ENCODE measurements around the gene SOX1. TPM values are rescaled to one million over a fixed set of nuclear protein-coding genes. Genes with fewer than 3 reads are reported as not detected.

The SOX1 gene
- total and polyA plus RNA-seq, 4 donors = 0.09 TPM; not detected in 3

DNA sequence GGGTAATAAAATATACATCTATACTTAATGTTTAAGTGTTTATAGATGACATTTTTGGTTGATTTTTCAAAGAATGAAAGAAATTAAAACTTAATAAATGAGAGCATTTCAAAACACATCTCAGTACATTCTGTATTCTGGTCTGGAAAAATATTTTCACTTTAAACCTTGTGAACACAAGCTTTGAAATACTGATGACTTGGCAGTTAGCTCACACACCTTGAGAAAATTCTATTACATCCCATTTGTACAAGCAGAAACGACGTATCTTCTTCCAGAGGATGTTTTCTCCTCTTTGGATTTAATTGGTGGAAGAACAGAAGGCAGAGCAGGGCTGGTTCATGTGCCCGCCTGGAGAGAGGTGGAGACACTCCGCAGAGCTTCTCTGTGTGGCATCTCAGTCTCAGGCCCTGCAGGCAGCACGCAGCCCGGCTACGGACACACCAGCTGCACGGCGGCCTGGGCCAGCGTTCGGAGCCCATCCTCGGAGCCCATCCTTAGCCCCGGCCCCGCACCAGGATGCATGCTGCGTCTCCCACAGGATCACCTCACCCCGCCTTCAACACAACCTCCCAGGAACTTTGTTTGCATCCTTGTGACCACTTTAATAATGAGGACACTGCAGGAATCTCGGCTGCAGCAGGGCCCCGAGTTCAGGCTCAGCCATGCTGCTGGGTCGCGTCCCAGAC is 48.6 kb downstream of the SOX1 start:
- peaks cover 0 to 77% (median 38%) of the 10 kb centered on the region in 3 donors for H3K27me3 ChIP-seq (ENCODE audit: control insufficient read depth in 3 of 3, insufficient read depth in 3 of 3, low read length in 2 of 3)
- H3K4me3 ChIP-seq = no peak overlapping the region
- H3K9ac ChIP-seq (ENCODE audit: insufficient read depth in 1 of 2, low read length in 2 of 2) = no peak overlapping the region
- no peaks in the 10 kb centered on the region for H3K36me3 ChIP-seq (ENCODE audit: control insufficient read depth in 4 of 4, insufficient read depth in 4 of 4, low read length in 4 of 4)
- no peak for ATAC-seq (ENCODE audit: insufficient read depth, low FRiP score)
- no peak overlapping the region for H3K27ac ChIP-seq (ENCODE audit: low read depth in 1 of 2, low read length in 1 of 2)
- no peak for DNase-seq
- H3K9me3 ChIP-seq (ENCODE audit: control insufficient read depth in 4 of 4, insufficient read depth in 3 of 4, low read length in 3 of 4) = peaks cover 0 to 9% (median 0%) of the 10 kb centered on the region in 4 donors
- TF ChIP-seq, protein P1, sequence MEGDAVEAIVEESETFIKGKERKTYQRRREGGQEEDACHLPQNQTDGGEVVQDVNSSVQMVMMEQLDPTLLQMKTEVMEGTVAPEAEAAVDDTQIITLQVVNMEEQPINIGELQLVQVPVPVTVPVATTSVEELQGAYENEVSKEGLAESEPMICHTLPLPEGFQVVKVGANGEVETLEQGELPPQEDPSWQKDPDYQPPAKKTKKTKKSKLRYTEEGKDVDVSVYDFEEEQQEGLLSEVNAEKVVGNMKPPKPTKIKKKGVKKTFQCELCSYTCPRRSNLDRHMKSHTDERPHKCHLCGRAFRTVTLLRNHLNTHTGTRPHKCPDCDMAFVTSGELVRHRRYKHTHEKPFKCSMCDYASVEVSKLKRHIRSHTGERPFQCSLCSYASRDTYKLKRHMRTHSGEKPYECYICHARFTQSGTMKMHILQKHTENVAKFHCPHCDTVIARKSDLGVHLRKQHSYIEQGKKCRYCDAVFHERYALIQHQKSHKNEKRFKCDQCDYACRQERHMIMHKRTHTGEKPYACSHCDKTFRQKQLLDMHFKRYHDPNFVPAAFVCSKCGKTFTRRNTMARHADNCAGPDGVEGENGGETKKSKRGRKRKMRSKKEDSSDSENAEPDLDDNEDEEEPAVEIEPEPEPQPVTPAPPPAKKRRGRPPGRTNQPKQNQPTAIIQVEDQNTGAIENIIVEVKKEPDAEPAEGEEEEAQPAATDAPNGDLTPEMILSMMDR (IDR thresholded peaks at IDR 0.05; ENCODE audit: control extremely low read depth, extremely low read depth) = no peak
- 76 to 77% methylated on average over 20 of the region's 20 CpGs for WGBS, 2 donors
- no peaks in the 10 kb centered on the region for H3K4me1 ChIP-seq (ENCODE audit: control insufficient read depth in 5 of 5, insufficient read depth in 5 of 5, low read length in 5 of 5)

DNA sequence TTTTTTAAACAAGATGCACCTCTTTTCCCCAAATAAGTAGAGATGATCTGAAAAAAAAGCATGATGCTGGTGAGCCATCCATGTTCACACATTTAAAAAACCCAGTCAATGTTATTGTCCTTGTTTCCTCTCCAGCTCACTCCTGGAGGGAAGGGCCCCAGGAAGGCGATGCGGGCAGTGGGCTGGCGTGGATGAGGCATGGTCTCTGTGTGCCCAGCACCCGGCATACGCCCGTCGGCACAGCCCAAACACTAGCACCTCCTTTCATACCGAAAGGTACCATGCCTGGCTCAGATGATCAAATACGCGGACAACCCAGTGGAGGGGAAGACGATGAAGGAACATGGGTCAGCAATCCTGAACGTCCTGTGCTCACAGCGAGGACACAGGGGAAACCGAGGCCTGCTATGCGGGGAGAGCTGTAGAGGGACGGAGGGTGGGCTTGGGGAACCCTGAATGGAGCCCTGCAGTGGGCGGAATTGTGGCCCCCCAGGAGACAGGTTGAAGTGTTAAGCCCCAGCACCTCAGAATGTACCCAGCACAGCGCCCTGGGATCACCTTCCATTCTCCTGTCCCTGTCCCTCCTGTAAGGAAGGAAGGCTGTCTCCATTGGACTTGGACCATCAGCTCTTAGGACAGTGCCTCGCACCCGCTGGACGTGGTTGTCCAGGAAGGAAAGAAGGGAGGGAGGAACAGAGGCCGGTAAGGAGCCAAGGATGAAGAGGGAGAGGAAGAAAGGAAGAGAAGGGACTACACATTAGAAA is 49.4 kb downstream of the SOX1 start:
- no peaks in the 10 kb centered on the region for H3K36me3 ChIP-seq (ENCODE audit: control insufficient read depth in 4 of 4, insufficient read depth in 4 of 4, low read length in 4 of 4)
- TF ChIP-seq, protein P1 (IDR thresholded peaks at IDR 0.05; ENCODE audit: control extremely low read depth, extremely low read depth) = no peak
- WGBS, 2 donors = 84 to 85% methylated on average over 22 of the region's 22 CpGs
- no peak for ATAC-seq (ENCODE audit: insufficient read depth, low FRiP score)
- H3K27ac ChIP-seq (ENCODE audit: low read depth in 1 of 2, low read length in 1 of 2) = no peak overlapping the region
- DNase-seq = no peak
- H3K4me1 ChIP-seq (ENCODE audit: control insufficient read depth in 5 of 5, insufficient read depth in 5 of 5, low read length in 5 of 5) = no peaks in the 10 kb centered on the region
- H3K27me3 ChIP-seq (ENCODE audit: control insufficient read depth in 3 of 3, insufficient read depth in 3 of 3, low read length in 2 of 3) = peaks cover 0 to 71% (median 32%) of the 10 kb centered on the region in 3 donors
- no peak overlapping the region for H3K4me3 ChIP-seq
- H3K9ac ChIP-seq (ENCODE audit: insufficient read depth in 1 of 2, low read length in 2 of 2) = no peak overlapping the region
- H3K9me3 ChIP-seq (ENCODE audit: control insufficient read depth in 4 of 4, insufficient read depth in 3 of 4, low read length in 3 of 4) = peaks cover 0 to 10% (median 0%) of the 10 kb centered on the region in 4 donors

DNA sequence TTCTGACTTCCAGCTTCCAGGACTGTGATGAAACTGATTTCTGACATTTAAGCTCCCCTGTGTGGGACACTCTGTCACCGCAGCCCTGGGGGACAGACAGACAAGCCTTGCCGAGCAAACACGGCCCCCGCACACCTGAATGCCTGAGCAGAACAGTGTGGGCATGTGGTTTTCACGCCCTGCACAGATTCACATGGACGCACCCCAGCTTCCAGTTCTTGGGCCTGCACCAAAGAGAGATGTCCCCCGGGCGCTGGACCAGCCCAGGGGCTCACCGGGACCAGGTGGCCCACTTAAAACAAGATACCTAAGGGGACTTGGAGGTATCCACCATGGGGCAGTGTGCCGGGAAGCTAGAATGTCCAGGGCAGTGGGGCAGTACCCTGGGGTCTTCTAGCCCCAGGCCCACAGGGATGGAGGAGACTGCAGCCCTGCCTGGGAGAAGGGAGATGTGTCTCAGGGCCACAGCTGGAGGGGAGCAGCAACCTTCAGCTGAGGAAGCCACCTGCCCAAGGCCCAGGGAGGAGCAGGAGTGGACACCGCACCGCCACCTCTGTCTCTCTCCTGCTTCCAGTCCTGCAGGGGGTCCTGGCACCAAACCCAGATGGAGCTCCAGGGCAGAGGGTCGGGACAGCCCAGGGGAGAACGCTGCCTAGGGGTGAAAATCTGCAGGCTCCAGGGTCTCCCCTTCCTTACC is 50.5 kb downstream of the SOX1 start:
- no peak for ATAC-seq (ENCODE audit: insufficient read depth, low FRiP score)
- TF ChIP-seq, protein P1 (IDR thresholded peaks at IDR 0.05; ENCODE audit: control extremely low read depth, extremely low read depth) = no peak

More for the DNA sequence above, 50.5 kb downstream of the SOX1 start:
- 83 to 85% methylated on average over 14 of the region's 14 CpGs for WGBS, 2 donors
- no peaks in the 10 kb centered on the region for H3K36me3 ChIP-seq (ENCODE audit: control insufficient read depth in 4 of 4, insufficient read depth in 4 of 4, low read length in 4 of 4)
- H3K27me3 ChIP-seq (ENCODE audit: control insufficient read depth in 3 of 3, insufficient read depth in 3 of 3, low read length in 2 of 3) = peaks cover 0 to 60% (median 21%) of the 10 kb centered on the region in 3 donors
- no peak for DNase-seq
- no peak overlapping the region for H3K9ac ChIP-seq (ENCODE audit: insufficient read depth in 1 of 2, low read length in 2 of 2)
- peaks cover 0 to 10% (median 0%) of the 10 kb centered on the region in 4 donors for H3K9me3 ChIP-seq (ENCODE audit: control insufficient read depth in 4 of 4, insufficient read depth in 3 of 4, low read length in 3 of 4)
- no peak overlapping the region for H3K27ac ChIP-seq (ENCODE audit: low read depth in 1 of 2, low read length in 1 of 2)
- no peak overlapping the region for H3K4me3 ChIP-seq
- H3K4me1 ChIP-seq (ENCODE audit: control insufficient read depth in 5 of 5, insufficient read depth in 5 of 5, low read length in 5 of 5) = no peaks in the 10 kb centered on the region

All from lung (tissue), 12 donors.